Transverse colon (tissue), 4 donors: ENCODE measurements around the gene WDR5B. TPM values are rescaled to one million over a fixed set of nuclear protein-coding genes. Genes with fewer than 3 reads are reported as not detected.

ENCODE experiments used
- DNase-seq: peaks from one replicate; pipeline ENCODE4 v3.0.0-alpha.2; 2019
- H3K27ac ChIP-seq, 4 donors: fragments of 200-600 bp; sonication (generic); 2 replicates each; pipeline ENCODE4 v1.5.1; 2016 to 2018; ENCODE audit warnings: inconsistent platforms in 4 of 4
- H3K27me3 ChIP-seq: fragments of 200-600 bp; sonication (generic); 2 replicates; pipeline ENCODE4 v1.5.1; 2017; ENCODE audit warnings: inconsistent platforms
- H3K36me3 ChIP-seq, 4 donors: fragments of 200-600 bp; sonication (generic); 2 replicates each; pipeline ENCODE4 v1.5.1; 2017 to 2019; ENCODE audit warnings: inconsistent platforms in 4 of 4
- H3K4me1 ChIP-seq, 4 donors: fragments of 200-600 bp; sonication (generic); 2 replicates each; pipeline ENCODE4 v1.5.1; 2017 to 2020; ENCODE audit warnings: inconsistent platforms in 4 of 4
- H3K4me3 ChIP-seq, 4 donors: fragments of 200-600 bp; sonication (generic); 1 replicate in 1 of 4; 2 replicates in 3 of 4; pipeline versions ENCODE4 v1.5.1 to v1.6.1; 2017 to 2019; ENCODE audit warnings: inconsistent platforms in 4 of 4
- H3K9me3 ChIP-seq, 2 donors: fragments of 200-600 bp; sonication (generic); 2 replicates each; pipeline ENCODE4 v1.5.1; 2017 to 2019; ENCODE audit warnings: inconsistent platforms in 2 of 2
- CTCF ChIP-seq, 5 experiments: fragments of 200-600 bp in 3 of 5; fragments of 450-650 bp in 2 of 5; sonication (generic) in 3 of 5; IDR thresholded peaks; 1 replicate in 2 of 5; 2 replicates in 3 of 5; pipeline ENCODE4 v1.5.1; 2016 to 2017; ENCODE audit warnings: antibody characterized with exemption in 5 of 5, inconsistent platforms in 3 of 5, mild to moderate bottlenecking in 2 of 5, moderate library complexity in 1 of 5
- EP300 ChIP-seq: sonication (generic); formaldehyde crosslinking; IDR thresholded peaks from one replicate; pipeline ENCODE4 v1.6.1; 2017; ENCODE audit warnings: antibody characterized with exemption, low read depth
- POLR2A ChIP-seq: fragments of 450-650 bp; IDR thresholded peaks from one replicate; pipeline ENCODE4 v1.6.1; 2016; ENCODE audit warnings: antibody characterized with exemption, mild to moderate bottlenecking, moderate library complexity
- POLR2AphosphoS5 ChIP-seq, 3 donors: sonication (generic); formaldehyde crosslinking; IDR thresholded peaks; one replicate each; pipeline ENCODE4 v1.6.1; 2016; ENCODE audit warnings: antibody characterized with exemption in 3 of 3
- WGBS, 2 donors: methylation state at CpG; one replicate each; pipeline ENCODE4 v1.1.5; 2018; ENCODE audit warnings: low coverage in 1 of 2; 5-methylcytosine and 5-hydroxymethylcytosine counted together
- in situ Hi-C, 4 donors: fragments of 200-750 bp; cut with MboI; loops; one replicate each; pipeline versions ENCODE4 v1.15.0 to v1.15.1; 2017; ENCODE audit warnings: low sequenced_read_pairs in 3 of 4, low pct_ligation_motif_present in 1 of 4, low pct_unique_long_range_greater_than_20kb in 1 of 4
- intact Hi-C: fragments of 100-400 bp; cut with DNase I; formaldehyde crosslinking; loops from one replicate; pipeline ENCODE4 v1.15.1; 2023; ENCODE audit warnings: low total_unique reads
- total RNA-seq, 4 donors: library from RNA; depleted of rRNA; stranded (reverse); fragments of >200 nt; gene quantifications; one replicate each; pipeline ENCODE4 v1.1.0, GENCODE V29; 2016

Gene WDR5B
- total RNA-seq, 4 donors from 2014 or later = 2.2 to 2.6 (median 2.5) TPM; not detected in 1

DNA sequence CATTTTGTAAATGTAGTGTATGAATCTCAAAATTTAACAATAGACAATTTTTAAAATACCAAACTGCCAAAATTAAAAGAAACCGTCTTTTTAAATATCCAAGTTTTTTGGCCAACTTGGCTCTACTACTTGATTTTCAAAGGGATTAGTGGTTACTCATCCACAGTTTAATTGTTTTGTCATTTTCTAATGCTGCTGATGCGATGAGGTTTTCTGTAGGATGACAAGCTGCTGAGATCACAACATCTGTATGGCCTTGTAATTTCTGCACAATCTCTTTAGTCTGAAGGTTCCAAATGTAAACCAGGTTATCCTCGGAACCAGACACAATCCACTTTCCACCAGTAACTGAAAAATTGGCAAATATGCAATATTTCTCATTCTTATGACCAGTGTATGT lies 1.5 kb downstream of the WDR5B start:
- in situ Hi-C loops (loop anchor here in 1 of 4 donors (25.0 kb wide), 1 partner anchor 273 kb away; the partner anchor contains the start of gene PARP14), intact Hi-C loops (no loop called here)
- Histone ChIP-seq H3K27ac (no peak overlapping the region), H3K4me1 (peaks cover 7 to 36% (median 19%) of the 10 kb centered on the region in 4 donors), H3K4me3 (no peak overlapping the region), H3K27me3 (no peaks in the 10 kb centered on the region), H3K9me3 (no peaks in the 10 kb centered on the region), H3K36me3 (peaks cover 0 to 15% (median 6%) of the 10 kb centered on the region in 4 donors)
- WGBS, 2 donors = 86 to 87% methylated on average over 3 of the region's 3 CpGs
- TF ChIP-seq POLR2AphosphoS5 (IDR thresholded peaks at IDR 0.05) (no peak), CTCF (IDR thresholded peaks at IDR 0.05) (no peak), POLR2A (no peak), EP300 (no peak)
- DNase-seq = no peak

DNA sequence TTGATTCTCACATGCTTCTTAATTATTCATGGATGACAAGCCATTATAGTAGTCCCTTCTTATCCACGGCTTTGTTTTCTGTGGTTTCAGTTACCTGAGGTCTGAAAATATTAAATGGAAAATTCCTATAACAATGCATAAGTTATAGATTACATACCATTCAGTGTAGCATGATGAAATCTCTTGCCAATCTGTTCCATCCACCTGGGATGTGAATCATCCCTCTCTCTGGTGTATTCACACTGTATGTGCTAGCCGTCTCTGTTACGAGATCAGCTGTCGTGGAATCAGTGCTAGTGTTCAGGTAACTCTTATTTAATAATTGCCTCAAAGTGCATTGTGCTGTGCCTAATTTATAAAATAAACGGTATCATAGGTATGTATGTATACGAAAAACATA lies 5.2 kb downstream of the WDR5B start:
- peaks cover 0 to 47% (median 23%) of the 10 kb centered on the region in 4 donors for H3K36me3 ChIP-seq
- no peak overlapping the region for H3K4me3 ChIP-seq
- intact Hi-C loops = no loop called here
- no peaks in the 10 kb centered on the region for H3K9me3 ChIP-seq
- H3K4me1 ChIP-seq = peaks cover 0 to 25% (median 9%) of the 10 kb centered on the region in 4 donors
- in situ Hi-C loops = loop anchor here in 1 of 4 donors (25.0 kb wide), 1 partner anchor 277 kb away; the partner anchor contains the start of gene PARP14
- DNase-seq = no peak
- H3K27me3 ChIP-seq = no peaks in the 10 kb centered on the region
- WGBS, 2 donors = 88 to 90% methylated on average over 6 of the region's 6 CpGs
- no peak overlapping the region for H3K27ac ChIP-seq
- TF ChIP-seq CTCF (IDR thresholded peaks at IDR 0.05) = no peak
- no peak for TF ChIP-seq POLR2AphosphoS5 (IDR thresholded peaks at IDR 0.05)
- no peak for TF ChIP-seq EP300
- TF ChIP-seq POLR2A = no peak

DNA sequence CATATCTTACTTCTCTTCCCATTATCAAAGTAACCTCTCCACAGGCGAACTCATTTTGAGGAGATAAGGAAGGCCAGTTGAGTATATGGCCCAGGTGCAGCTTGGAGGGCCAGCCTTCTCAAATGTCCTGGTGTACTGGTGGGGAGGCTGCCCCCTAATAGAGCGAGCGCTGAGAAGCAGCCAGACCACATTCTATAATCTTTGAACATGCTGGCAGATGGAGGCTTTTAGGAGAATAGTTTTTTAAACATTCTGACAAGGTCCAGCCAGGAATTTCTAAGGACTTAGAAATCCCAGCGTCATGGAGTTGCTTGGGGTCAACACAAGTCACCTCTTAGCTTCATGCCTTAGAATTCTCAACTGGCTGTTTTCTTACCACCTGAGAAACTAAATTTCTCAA lies 5.8 kb downstream of the WDR5B start:
- in situ Hi-C loops = loop anchor here in 1 of 4 donors (25.0 kb wide), 1 partner anchor 277 kb away; the partner anchor contains the start of gene PARP14
- no peaks in the 10 kb centered on the region for H3K9me3 ChIP-seq
- H3K27ac ChIP-seq = no peak overlapping the region

DNA sequence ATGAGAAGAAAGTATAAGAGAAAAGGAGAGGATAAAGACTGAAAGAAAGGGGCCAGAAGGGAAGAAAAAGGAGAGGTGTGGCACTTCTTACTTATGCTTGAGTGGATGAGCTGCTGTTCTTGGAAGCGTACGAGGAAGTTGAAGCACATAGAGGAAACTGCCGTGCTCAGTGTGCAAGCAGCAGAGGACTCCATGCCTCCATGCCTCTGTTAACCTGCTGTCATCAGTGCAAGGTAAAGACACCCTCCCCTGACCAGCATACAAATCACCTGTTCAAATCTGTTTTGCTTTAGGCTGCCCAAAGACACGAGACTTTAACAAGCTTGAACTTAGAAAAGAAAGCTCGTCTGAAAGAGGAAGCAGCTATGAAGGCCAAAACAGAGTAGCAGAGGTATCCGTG lies 6.4 kb downstream of the WDR5B start:
- in situ Hi-C loops (loop anchor here in 1 of 4 donors (25.0 kb wide), 1 partner anchor 278 kb away; the partner anchor contains the start of gene PARP14), intact Hi-C loops (no loop called here)
- H3K36me3 ChIP-seq = peaks cover 0 to 57% (median 26%) of the 10 kb centered on the region in 4 donors
- H3K4me1 ChIP-seq = peaks cover 0 to 14% (median under 1%) of the 10 kb centered on the region in 4 donors
- DNase-seq = no peak
- no peak for TF ChIP-seq POLR2AphosphoS5 (IDR thresholded peaks at IDR 0.05)
- no peak for TF ChIP-seq EP300
- TF ChIP-seq CTCF (IDR thresholded peaks at IDR 0.05) = no peak
- no peak for TF ChIP-seq POLR2A
- H3K9me3 ChIP-seq = no peaks in the 10 kb centered on the region
- no peaks in the 10 kb centered on the region for H3K27me3 ChIP-seq
- no peak overlapping the region for H3K4me3 ChIP-seq
- 81 to 84% methylated on average over 6 of the region's 6 CpGs for WGBS, 2 donors
- H3K27ac ChIP-seq = no peak overlapping the region

More for the DNA sequence above, 5.8 kb downstream of the WDR5B start:
- H3K4me1 ChIP-seq = peaks cover 0 to 21% (median 7%) of the 10 kb centered on the region in 4 donors
- no peak for TF ChIP-seq EP300
- no peak for TF ChIP-seq POLR2A
- no peak for TF ChIP-seq CTCF (IDR thresholded peaks at IDR 0.05)
- peaks cover 0 to 52% (median 23%) of the 10 kb centered on the region in 4 donors for H3K36me3 ChIP-seq
- H3K27me3 ChIP-seq = no peaks in the 10 kb centered on the region
- H3K4me3 ChIP-seq = no peak overlapping the region
- intact Hi-C loops = no loop called here
- DNase-seq = no peak
- 79 to 92% methylated on average over 2 to 4 of the region's 4 CpGs for WGBS, 2 donors
